Endothelial cell of umbilical vein (primary cell): Measurements from ENCODE around the gene MLPH.

Experiments used
- POLR2A ChIP-seq: IDR thresholded peaks from 2 replicates; pipeline ENCODE4 v1.6.1; 2012; ENCODE audit warnings: low read depth, mild to moderate bottlenecking, control low read depth, low read length
- TF ChIP-seq, protein P1 (sequence below), 2 donors: IDR thresholded peaks; 1 replicate in 1 of 2; 2 replicates in 1 of 2; pipeline ENCODE4 v1.5.1; 2011; ENCODE audit warnings: low read length in 2 of 2, mild to moderate bottlenecking in 2 of 2, moderate library complexity in 2 of 2, control low read depth in 1 of 2, inconsistent platforms in 1 of 2, low read depth in 1 of 2; ENCODE audit not compliant: insufficient read depth in 1 of 2; ENCODE audit errors: extremely low read depth in 1 of 2

DNA sequence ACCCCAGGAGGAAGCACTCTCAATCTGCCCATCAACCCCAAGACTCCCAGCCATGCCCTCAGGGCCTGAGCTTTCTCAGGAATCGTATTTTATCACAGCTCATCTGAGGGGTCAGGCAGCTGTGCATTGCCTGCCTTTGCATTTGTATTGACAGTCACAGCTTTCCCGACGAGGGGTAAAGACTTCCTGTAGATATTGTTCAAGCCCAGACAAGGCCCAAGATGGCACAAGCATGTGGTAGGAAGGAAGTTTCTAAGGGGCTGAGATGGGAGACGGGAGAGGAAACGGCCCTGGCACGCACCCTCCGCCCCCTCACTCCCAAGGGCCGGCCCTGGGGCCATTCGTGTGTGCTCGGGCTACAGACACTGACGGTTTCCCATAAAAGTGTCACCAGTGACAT lies 45.1 kb downstream of the MLPH start:
- TF ChIP-seq, protein P1, sequence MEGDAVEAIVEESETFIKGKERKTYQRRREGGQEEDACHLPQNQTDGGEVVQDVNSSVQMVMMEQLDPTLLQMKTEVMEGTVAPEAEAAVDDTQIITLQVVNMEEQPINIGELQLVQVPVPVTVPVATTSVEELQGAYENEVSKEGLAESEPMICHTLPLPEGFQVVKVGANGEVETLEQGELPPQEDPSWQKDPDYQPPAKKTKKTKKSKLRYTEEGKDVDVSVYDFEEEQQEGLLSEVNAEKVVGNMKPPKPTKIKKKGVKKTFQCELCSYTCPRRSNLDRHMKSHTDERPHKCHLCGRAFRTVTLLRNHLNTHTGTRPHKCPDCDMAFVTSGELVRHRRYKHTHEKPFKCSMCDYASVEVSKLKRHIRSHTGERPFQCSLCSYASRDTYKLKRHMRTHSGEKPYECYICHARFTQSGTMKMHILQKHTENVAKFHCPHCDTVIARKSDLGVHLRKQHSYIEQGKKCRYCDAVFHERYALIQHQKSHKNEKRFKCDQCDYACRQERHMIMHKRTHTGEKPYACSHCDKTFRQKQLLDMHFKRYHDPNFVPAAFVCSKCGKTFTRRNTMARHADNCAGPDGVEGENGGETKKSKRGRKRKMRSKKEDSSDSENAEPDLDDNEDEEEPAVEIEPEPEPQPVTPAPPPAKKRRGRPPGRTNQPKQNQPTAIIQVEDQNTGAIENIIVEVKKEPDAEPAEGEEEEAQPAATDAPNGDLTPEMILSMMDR (IDR thresholded peaks at IDR 0.05; ENCODE audit: extremely low read depth in 1 of 2, insufficient read depth in 1 of 2, low read depth in 1 of 2, low read length in 2 of 2) = no peak
- no peak for TF ChIP-seq POLR2A
